Activated CD8-positive, alpha-beta memory T cell treated with anti-CD3 and anti-CD28 coated beads, Interleukin-2, amount 50 U/mL, for 24 hours (primary cell): ENCODE data around the gene PFN3.

Source experiments
- DNase-seq: peaks from one replicate; pipeline ENCODE4 v3.0.0-alpha.2; 2020; ENCODE audit errors: extremely low read depth

The PFN3 gene

GRCh38 chr5:177399997-177400868 lies at the start of gene PFN3:
Gene PFN3, minus strand, starts transcription at chr5:177400661. Its CDS starts 85 bp downstream, at chr5:177400576.
- DNase-seq, result no peak

GRCh38 chr5:177449140-177450061 lies 48.9 kb upstream of the PFN3 start:
- DNase-seq, result no peak

- no peak for DNase-seq
Observed at GRCh38 chr5:177448244-177448950, 47.9 kb upstream of the PFN3 start.

- DNase-seq, result no peak
Observed at GRCh38 chr5:177447611-177448243, 47.3 kb upstream of the PFN3 start.

GRCh38 chr5:177447066-177447610 lies 46.7 kb upstream of the PFN3 start:
- DNase-seq, result no peak

GRCh38 chr5:177446200-177447065 lies 46.0 kb upstream of the PFN3 start, which contains the start of gene PRR7:
Gene PRR7, plus strand, starts transcription at chr5:177446814. Its CDS starts 8,254 bp downstream, at chr5:177455068.
- no peak for DNase-seq

GRCh38 chr5:177445917-177446199 lies 45.4 kb upstream of the PFN3 start:
- DNase-seq, result no peak

- no peak for DNase-seq
Observed at GRCh38 chr5:177445052-177445916, 44.8 kb upstream of the PFN3 start.

- DNase-seq, result no peak
Observed at GRCh38 chr5:177444106-177445051, 43.9 kb upstream of the PFN3 start.

- DNase-seq, result no peak
Observed at GRCh38 chr5:177443144-177443983, 42.9 kb upstream of the PFN3 start.

GRCh38 chr5:177442066-177442826 lies 41.8 kb upstream of the PFN3 start:
- DNase-seq, result no peak

GRCh38 chr5:177440990-177441780 lies 40.7 kb upstream of the PFN3 start:
- DNase-seq, result no peak

- no peak for DNase-seq
Observed at GRCh38 chr5:177440211-177440989, 39.9 kb upstream of the PFN3 start.

GRCh38 chr5:177439518-177440053 lies 39.1 kb upstream of the PFN3 start:
- no peak for DNase-seq

- no peak for DNase-seq
Observed at GRCh38 chr5:177438468-177438867, 38.0 kb upstream of the PFN3 start.
